SHP77 (cell line): Measurements from ENCODE around the gene TLX1.

Experiments used
- DNase-seq, 2 experiments: peaks; one replicate each; lab custom pipeline; 2025; lab: John Stamatoyannopoulos, UW

TLX1 gene

DNA sequence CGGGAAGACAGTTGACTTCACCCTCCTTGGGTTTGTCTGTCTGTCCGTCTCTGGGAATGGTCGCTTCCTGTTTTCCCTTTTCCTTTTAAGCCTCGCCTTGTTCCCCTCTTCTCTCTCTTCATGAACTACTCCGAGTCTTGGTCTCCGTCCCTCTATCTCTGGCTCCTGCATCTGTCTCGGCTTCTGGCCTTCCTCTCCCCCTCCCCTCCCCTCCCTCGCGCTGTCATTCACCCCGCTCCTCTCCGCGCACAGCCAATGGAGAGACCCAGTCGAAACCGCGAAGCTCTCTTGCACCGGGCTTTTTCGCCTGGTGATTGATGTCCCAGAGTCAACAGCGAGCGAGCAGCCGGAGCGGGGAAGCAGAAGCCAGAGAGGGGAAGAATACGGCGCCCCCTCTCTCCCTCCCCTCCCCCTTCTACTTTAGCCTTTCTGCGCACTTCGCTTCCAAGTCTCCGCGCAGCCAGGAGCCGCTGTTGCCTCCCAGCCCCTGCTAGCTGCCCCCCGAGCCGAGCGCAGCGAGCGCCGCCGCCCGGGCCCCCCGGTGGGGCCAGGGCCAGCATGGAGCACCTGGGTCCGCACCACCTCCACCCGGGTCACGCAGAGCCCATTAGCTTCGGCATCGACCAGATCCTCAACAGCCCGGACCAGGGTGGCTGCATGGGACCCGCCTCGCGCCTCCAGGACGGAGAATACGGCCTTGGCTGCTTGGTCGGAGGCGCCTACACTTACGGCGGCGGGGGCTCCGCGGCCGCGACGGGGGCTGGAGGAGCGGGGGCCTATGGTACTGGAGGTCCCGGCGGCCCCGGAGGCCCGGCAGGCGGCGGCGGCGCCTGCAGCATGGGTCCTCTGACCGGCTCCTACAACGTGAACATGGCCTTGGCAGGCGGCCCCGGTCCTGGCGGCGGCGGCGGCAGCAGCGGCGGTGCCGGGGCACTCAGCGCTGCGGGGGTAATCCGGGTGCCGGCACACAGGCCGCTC, at the start of gene TLX1:
TLX1 (plus strand) TSS at position 317 of the 978 bp plus-strand sequence; CDS start at position 559, 242 bp downstream.
- no peak for DNase-seq

DNA sequence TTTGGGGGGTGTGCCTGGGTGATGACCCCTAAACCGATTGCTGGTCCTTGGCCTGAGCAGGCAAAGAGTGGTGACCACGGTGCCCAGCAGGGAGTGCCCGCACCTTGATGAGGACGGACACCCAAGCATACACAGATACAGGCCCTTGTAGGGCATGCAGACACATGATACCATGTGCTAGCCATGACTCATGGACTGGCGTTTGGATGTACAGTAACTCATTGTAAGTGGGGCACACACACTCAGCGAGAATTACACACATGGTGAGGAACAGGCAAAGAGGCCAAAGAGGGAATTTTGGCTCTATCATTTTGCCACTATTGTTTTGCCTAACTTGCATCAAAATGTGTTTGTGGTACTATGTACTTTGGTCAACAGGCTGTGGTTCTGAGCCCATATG, 45.3 kb upstream of the TLX1 start:
- DNase-seq, result no peak

DNA sequence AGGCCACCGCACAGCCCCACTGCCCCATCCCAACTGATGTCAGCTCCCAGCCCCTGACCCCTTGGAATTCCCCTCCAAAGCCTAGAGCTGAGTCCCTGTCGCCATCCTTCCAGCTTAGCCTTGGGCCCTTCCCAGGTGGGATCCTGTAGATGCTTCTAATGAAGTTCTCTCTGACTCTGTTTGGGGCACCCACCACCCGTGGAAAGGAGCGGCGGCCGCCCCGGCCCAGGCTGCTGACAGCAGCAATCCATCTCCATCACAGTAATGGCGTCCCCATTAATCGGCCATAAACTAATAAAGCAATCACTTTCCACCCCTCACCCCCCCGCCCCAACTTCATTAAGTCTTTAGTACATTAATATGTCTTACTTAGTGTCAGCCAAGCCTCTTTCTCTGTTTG, 43.7 kb upstream of the TLX1 start:
- no peak for DNase-seq

DNA sequence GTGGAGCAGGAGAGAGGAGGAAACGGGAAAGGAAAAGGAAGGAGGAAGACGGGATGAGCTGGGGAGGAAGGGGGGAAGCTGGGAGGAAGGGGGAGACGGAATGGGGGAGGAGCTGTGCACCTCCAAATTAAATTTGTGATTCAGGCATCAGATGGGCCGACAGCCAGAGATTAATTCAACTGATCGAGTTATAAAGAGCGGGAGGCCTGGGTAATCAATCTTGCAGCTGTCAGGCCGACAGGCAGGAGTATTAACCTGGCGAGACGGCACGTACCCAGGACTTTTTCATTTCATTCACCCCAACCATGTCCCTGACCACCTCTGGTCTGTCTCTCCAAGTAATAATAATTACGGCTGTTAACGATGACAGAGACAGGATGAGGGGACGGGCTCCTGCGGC, 43.1 kb upstream of the TLX1 start:
- no peak for DNase-seq

DNA sequence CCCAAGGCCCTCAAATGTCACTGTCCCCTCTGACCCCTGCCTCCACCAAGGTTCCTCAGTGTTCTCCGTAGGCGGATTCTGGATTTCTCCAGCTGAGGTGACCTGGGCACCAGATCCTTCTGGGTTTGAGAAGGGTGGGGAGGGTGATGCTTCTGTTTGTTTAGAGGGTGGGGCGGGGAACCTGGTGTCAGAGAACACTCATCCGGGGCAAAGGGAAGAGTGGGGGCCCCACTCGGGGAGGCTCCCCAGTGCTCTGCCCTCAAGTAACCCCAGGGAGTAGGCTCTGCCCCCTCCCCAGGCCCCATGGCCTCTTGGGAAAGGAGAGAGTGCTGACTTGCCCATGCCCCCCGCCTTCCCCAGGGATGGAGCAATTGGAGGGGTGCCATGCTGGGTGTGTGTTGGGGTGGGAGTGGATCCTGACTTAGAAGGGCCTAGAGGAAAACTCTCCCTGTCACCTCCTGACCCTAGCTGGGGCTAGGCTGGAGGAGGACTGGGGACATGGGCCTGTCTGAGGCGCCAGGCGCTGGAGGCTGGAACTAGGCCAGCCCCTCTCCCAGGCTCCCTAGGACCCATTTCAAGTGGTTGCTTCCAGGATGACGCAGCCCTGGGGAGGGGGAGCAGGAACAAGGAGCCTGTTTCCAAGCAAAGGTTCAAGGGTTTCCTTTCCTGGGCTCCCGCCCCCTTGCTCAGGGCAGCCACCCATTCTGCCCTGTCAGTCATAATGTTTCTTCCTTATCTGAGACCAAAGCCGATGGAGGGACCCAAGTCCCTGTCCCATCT, 41.4 kb upstream of the TLX1 start:
- DNase-seq, result no peak

DNA sequence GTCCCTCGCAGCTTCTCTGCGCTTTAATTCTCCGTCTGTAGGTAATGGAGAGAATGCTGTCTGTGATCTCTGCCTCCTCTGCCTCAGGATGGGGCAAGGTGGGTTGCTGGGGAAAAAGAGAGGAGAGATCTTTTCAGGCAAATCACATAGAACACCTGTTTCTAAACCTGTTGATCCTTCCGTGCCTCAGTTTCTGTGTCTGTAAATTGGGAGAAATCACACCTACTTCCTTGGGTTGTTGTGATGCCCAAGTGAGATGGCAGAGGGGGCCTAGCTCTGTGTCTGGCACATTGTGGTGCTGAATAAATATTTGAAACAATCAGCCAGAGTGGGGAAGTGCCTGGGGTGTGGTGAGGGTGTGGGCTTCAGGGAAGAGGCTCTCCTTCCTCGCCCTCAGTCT, 40.5 kb upstream of the TLX1 start:
- no peak for DNase-seq

DNA sequence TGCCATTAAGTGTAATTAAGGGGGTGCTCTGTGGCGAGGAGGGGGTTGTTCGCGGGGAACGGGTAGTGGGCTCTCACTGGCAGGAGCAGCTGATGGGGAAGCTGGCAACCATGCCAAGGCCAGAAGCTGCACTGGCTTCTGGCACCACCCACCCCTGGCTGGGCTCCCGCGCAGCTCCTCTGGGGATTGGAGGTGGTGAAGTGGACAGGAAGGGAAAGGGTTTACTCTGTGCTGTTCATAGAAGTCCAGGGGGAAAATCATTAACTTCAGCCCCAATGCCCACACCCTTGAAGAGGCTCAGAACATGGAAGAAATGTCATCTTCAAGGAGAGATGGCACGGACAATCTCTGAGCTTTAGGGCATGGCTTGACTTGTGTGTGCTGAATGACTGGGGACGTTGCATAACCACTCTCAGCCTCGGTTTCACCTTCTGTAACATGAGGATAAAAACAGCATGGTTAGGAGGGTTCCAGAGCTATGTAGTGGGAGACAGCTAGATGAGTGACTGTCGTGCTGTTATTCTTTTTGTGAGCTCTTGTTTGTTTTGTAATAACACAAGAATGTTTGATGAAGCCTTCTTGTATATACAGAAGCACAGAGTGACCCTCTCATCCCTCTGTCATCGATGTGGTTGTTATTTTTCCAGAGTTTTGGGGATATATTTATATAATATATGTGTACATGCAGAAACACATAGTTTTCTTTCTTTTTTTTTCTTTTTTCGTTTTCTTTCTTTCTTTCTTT, 39.4 kb upstream of the TLX1 start:
- DNase-seq, result no peak

DNA sequence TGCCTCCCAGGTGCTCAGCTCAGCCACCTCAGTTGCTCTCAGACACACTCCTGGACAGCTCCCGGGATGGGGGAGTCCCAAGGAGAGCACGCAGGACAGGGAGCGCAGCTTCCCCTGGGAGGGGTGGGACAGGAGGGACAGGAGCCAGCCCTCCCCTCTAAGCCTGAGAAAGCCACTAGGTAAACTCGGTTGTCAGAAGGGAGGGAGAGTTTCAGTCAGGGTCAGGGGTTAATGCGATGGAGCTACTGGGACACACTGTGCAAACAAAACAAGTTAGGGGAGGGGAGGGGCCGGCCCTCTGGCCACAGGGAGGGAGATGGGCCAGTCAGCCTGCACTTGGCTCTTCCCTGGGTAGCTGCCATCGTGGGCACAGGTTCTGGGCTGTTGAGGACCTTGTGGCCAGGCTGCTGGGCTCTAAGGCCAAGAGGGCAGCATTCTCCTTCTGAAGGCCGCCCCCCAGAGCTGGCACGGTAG, 38.2 kb upstream of the TLX1 start:
- DNase-seq, result no peak

DNA sequence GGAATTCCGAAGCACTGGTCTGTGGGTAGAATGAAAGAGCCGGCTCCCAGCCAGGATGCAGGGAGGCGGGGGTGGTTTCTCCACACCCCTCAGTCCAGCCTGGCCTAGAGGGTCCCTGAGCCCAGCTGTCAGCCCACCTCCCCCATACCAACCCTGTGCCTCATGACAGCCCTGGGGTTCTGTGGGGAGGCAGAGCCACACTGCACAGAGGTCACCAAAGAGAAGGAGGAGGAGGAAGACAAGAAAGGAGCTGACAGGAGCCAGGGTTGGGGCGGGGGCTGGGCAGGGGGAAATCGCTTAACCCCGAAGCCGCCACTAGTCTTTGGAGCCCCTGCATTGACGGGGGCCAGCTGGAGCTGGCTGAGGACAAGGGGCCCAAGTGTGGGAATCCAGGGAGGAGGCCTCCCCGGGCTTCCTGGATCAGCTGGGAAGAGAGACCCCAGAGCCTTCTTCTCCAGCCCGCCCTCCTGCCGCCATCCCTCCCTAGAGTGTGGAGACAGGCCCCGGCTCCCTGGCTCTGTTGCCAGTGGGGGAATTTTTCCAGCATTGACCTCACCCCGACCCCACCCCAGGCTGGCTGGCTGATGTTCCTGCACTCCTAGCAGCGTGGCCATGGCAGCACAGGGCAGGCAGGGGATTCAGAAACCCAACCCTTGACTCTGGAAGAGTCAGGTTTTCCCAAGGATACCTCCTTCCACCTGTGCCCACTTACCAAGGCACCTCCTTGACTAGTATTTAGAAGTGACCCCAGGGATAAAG, 36.8 kb upstream of the TLX1 start:
- DNase-seq, result no peak

DNA sequence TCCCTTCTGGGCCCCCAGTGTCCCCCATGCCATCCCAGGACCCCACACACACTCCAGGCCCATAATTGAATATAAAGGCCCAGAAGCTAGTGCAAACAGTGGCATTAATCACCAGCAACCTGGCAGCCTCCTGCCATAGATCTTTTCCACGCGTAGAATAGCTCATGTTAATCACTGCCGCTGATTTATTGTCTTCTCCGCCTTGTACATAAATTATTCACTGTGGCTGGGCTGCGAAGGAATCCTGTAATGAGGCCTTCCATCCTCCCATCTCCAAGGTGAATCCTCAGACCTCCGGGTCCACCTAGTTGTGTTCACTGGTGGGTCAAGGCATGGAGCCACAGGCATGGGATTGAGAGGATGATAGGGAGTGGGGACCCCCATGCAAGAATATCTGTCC, 36.1 kb upstream of the TLX1 start:
- DNase-seq, result no peak

DNA sequence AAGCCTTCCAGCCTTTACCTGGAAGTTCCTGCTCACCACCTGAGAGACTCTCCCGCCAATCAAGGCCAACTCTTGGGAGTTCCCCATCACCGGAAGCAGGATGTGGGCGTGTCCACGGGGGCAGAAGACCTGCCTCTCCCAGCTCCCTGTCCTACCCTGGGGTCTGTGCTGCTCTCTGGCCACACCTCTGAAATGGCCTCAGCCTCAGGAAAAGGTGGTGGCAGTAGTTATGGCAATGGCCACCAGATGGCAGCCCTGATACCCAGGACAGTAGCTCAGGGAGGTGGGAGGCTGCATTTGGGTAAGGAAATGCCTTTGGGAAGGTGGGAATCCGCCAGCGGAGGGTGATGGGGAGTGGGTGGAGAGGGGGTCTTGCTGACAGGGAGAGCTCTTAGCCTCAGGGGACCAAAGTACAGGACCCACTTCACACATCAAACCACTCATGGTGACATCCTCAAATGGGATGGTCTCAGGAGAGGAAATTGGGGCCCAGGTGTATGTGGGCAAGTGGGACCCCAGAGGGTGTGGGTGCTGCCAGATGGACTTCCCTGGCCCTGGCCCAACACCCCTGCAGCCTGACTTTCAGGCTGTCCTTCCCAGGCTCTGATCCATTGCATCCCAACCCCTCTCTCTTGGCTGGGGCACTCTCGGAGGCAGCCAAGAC, 35.4 kb upstream of the TLX1 start:
- DNase-seq, result peak; percentile 53 to 72

DNA sequence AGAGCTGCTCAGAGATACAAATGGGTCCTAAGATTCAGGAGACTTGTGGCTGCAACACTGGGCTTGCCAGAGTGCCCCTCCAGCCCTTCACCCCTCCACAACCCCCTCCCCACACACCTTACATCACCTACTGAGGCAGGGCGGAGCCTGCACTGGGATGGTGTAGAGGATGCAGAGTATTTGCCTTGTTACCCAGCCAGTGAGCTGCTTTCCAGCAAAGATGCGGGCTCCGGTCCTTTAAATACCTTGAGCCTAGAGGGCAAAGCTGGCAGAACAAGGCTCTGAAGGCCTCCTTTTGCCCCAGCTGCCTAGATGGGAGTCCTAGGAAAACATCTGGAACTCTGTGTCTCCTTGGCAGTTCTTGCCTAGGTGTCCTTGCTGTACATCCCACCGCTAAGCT, 34.7 kb upstream of the TLX1 start:
- DNase-seq, result no peak

DNA sequence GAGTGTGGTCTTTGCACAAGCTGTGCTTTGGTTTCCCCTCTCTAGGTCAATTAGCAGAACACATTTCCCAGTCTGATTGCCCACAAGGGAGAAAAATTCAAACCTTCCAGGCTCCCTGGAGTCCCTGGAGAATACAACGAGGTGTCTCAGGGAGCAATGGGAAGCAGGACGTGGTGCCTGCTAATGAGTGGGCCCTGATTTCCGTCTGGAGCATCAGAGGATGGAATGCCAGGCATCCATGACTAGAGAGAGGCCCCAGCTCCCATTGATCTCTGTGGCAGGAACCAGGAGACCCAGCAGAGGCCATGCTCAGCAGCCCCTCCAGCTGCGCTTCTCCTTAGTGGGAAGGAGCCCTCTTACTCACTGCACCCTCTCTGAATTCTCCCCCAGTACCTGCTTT, 33.2 kb upstream of the TLX1 start:
- DNase-seq, result no peak

DNA sequence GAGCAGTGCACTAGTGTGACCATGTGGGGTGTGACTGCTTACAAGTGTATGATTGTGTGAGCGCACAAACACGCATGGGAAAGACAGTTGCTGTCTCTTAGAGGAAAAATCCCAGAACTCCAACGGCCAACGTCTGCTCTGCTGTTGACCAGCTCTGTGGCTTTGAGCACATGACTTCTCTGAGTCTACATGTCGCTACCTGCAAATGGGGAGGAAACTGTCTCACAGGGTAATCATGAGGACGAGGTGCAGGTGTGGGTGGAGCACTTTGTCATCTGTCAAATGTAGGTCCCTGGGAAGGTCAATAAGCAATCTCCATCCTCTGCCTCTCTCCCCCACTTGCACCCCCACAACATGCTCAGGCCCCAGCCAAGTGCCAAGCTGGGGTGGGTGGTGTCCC, 31.2 kb upstream of the TLX1 start:
- DNase-seq, result no peak

DNA sequence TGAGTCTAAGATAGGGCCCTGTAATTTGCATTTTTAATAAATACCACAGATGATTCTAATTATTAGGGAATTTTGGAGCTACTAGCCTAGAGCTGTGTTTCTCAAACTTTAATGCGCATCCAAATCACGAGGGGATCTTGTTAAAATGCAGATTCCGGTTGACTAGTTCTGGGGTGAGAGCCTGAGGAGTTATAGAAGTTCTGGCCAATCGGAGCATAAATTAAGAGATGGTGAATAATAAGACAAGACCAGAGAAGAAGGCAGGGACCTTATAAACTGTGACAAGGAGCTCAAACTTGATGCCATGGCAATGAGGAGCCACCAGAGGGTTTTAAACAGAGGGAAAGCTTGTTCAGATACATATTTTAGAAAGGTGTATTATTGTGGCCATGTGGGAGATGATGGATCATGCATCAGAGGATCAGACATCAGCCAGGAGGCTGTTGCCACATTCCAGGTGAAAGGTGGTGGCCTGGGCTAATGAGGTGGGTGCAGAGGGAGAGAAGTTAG, 29.7 kb upstream of the TLX1 start:
- DNase-seq, result no peak

DNA sequence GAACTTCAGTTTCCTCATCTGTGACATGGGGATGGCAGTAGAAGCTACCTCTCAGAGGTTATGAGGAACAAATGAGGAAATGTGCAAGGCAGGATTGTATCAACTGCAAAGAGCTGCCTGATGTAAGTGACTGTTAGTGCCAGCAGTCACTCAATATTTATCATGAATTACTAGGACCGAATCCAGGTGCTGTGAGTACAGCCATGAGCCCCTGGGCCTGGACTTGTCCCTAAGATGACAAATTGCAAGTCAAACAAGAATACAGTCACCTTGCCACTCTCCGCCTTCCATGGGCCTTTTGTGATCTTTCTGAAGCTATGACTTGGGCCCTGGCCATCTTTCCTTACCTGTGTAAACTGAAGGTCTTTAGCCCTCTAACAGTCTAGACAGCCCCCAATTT, 27.7 kb upstream of the TLX1 start:
- no peak for DNase-seq

DNA sequence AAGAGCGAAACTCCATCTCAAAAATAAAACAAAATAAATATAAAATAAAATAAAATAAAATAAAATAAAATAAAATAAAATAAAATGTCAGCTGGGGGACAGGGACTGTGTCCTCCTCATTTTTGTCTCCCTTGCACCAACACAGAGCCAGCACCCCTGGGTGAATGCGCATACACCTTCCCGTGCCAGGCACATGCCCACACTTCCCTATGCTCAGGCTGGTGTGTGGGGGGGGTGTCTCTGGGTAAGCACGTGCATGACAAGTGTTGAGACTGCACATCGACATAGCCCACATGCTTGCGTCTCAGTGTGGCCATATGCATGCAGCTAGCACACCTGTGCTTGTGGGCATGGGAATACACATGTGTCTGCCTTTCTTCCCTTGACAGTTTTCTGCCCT, 24.7 kb upstream of the TLX1 start:
- DNase-seq, result no peak

DNA sequence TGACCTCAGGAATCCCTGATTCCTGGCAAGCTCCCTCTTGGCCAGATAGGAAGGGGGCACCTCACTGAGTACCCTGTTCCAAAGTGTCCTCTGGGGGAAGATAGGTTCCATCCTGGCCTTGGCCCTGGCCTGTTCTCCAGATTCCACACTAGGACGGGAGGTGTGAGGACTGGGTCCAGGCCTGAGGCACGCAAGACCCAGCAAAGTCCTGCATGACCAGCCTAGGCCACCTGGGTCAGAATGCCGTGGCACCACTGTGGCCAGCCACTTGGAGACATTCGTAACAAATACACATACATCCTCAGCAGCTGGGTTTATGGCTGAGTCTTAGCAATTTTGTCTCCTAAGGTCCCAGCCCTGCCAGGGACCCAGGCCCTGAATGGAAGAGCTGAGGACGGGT, 23.3 kb upstream of the TLX1 start:
- DNase-seq, result no peak

DNA sequence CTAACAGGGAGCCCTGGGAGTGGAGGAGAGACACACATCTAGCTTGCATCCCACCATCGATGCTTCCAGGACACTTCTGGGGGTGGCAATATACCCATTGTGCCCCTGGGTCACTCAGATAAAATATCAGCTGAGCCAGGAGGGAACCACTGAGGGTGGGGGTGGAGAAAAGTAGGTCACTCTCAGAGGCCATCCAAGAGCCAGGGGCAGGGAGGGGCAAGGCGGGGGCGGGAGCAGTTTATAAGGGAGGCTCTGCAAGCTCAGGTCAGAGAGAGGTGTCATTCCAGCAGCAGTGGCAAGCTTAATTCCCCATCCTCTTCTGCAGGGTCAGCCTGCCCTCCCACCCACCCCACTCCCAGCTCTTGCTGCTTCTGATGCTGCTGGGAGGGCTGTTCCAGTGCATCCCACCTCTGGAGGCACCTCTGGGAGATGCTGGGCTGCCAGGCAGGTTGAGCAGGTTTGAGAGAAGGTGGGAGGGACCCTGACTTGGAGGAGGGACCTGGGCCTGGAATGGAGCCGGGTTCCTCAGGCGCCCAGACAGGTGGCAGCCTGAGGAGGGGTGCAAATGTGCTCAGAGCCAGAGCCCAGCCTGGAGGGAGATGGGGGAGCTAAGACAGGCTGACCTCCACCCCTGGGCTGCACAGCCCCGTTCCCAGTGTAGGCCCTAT, 20.1 kb upstream of the TLX1 start:
- DNase-seq, result no peak

DNA sequence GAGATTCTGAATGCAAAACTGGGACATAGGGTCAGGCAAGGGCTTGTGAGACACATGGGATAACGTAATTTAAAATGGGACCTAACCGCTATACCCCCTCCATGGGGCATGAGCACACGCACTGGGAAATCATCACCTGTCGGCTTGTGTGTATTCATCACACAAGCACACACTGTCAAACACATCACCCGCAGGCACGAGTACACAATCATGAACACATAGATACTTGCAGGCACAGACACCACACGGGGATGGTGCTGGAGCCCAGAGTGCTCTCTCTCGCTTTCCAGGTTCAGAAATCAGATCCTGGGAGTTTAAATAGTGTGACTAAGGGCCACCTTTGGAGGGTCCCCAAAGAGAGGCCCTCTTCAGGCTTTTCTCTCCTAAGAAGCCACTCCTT, 19.6 kb upstream of the TLX1 start:
- no peak for DNase-seq
